ENCODE measurements around the gene WNT3. TPM values are rescaled to one million over a fixed set of nuclear protein-coding genes. Genes with fewer than 3 reads are reported as not detected.

The WNT3 gene
- total and polyA plus RNA-seq, 4 donors = 0.19 to 4.3 (median 2.7) TPM

DNA sequence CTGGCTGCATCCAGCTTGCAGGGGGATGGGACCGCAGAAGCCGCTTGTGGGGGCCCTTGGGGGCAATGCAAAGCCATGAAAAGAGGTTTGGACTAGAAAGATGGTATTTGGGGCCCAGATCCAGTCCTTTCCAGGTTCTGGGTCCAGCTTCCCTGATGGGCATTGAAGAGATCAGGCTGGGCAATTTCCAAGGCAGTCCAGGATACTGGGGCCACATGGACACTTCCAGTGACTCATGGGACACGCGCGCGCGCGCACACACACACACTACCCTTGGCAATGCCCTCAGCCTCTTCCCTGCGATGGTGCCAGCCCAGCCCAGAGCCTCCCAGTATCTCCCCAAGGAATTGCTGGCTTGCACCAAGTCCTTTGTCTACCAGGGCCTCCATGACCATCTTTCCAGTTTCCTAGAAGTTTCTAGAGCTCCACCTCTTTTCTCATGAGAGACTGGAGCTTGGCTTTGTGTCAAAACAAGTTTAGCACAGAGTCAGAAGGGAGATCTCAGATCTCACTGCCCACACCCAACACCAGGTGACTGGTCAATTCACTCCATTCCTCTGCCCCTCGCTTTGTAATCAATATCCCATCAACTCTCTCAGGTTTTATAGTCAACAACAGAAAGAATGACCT, 44.3 kb downstream of the WNT3 start (continued):
- TF ChIP-seq EGR1 (IDR thresholded peaks at IDR 0.05; ENCODE audit: low read depth in 2 of 2) = no peak
- TF ChIP-seq TAF1 (conservative IDR thresholded peaks at IDR 0.05) = no peak
- no peak for TF ChIP-seq HNF4G (IDR thresholded peaks at IDR 0.05)
- no peak for TF ChIP-seq FOXA1 (IDR thresholded peaks at IDR 0.05)
- TF ChIP-seq NR2F2 (IDR thresholded peaks at IDR 0.05) = no peak
- no peak for TF ChIP-seq RXRA (IDR thresholded peaks at IDR 0.05)
- TF ChIP-seq, protein P1, sequence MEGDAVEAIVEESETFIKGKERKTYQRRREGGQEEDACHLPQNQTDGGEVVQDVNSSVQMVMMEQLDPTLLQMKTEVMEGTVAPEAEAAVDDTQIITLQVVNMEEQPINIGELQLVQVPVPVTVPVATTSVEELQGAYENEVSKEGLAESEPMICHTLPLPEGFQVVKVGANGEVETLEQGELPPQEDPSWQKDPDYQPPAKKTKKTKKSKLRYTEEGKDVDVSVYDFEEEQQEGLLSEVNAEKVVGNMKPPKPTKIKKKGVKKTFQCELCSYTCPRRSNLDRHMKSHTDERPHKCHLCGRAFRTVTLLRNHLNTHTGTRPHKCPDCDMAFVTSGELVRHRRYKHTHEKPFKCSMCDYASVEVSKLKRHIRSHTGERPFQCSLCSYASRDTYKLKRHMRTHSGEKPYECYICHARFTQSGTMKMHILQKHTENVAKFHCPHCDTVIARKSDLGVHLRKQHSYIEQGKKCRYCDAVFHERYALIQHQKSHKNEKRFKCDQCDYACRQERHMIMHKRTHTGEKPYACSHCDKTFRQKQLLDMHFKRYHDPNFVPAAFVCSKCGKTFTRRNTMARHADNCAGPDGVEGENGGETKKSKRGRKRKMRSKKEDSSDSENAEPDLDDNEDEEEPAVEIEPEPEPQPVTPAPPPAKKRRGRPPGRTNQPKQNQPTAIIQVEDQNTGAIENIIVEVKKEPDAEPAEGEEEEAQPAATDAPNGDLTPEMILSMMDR (IDR thresholded peaks at IDR 0.05; ENCODE audit: low read depth, low read length, missing input control) = no peak
- TF ChIP-seq HNF4A (conservative IDR thresholded peaks at IDR 0.05) = no peak
- no peak for TF ChIP-seq FOXA2 (IDR thresholded peaks at IDR 0.05)
- no peak for TF ChIP-seq RAD21 (IDR thresholded peaks at IDR 0.05)

DNA sequence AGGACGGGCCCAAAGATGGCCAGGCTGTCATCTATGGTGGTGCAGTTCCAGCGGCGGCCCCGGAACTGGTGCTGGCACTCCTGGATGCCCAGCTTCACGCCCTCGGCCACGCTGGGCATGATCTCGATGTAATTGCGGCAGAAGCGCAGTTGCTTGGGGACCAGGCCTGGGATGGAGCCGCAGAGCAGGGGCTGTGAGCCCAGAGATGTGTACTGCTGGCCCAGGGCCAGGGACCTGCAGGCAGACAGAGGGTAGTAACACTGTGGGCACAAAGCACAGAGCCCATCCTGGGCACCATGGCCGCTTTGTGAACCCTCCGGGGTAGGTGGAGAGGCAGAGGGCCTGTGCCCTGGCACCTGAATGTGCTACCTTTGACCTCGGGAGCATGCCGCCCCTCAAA, 44.8 kb downstream of the WNT3 start:
- no peak for DNase-seq (ENCODE audit: low spot score)
- TF ChIP-seq HNF4G (IDR thresholded peaks at IDR 0.05) = no peak
- no peak for TF ChIP-seq FOXA1 (IDR thresholded peaks at IDR 0.05)
- no peak for TF ChIP-seq SP1 (IDR thresholded peaks at IDR 0.05)
- TF ChIP-seq JUND (IDR thresholded peaks at IDR 0.05) = no peak
- no peak for TF ChIP-seq FOXA2 (IDR thresholded peaks at IDR 0.05)
- no peak for TF ChIP-seq YY1 (IDR thresholded peaks at IDR 0.05)
- TF ChIP-seq, protein P2, sequence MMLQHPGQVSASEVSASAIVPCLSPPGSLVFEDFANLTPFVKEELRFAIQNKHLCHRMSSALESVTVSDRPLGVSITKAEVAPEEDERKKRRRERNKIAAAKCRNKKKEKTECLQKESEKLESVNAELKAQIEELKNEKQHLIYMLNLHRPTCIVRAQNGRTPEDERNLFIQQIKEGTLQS (IDR thresholded peaks at IDR 0.05) = no peak
- TF ChIP-seq TAF1 (conservative IDR thresholded peaks at IDR 0.05) = no peak
- TF ChIP-seq, protein P3, sequence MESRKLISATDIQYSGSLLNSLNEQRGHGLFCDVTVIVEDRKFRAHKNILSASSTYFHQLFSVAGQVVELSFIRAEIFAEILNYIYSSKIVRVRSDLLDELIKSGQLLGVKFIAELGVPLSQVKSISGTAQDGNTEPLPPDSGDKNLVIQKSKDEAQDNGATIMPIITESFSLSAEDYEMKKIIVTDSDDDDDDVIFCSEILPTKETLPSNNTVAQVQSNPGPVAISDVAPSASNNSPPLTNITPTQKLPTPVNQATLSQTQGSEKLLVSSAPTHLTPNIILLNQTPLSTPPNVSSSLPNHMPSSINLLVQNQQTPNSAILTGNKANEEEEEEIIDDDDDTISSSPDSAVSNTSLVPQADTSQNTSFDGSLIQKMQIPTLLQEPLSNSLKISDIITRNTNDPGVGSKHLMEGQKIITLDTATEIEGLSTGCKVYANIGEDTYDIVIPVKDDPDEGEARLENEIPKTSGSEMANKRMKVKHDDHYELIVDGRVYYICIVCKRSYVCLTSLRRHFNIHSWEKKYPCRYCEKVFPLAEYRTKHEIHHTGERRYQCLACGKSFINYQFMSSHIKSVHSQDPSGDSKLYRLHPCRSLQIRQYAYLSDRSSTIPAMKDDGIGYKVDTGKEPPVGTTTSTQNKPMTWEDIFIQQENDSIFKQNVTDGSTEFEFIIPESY (IDR thresholded peaks at IDR 0.05) = no peak
- no peak for TF ChIP-seq RXRA (IDR thresholded peaks at IDR 0.05)
- TF ChIP-seq EGR1 (IDR thresholded peaks at IDR 0.05; ENCODE audit: low read depth in 2 of 2) = no peak
- TF ChIP-seq, protein P4, sequence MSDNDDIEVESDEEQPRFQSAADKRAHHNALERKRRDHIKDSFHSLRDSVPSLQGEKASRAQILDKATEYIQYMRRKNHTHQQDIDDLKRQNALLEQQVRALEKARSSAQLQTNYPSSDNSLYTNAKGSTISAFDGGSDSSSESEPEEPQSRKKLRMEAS (IDR thresholded peaks at IDR 0.05) = no peak
- no peak for TF ChIP-seq GABPA (IDR thresholded peaks at IDR 0.05 in 1 of 2, conservative IDR thresholded peaks at IDR 0.05 in 1 of 2)
- TF ChIP-seq, protein P5, sequence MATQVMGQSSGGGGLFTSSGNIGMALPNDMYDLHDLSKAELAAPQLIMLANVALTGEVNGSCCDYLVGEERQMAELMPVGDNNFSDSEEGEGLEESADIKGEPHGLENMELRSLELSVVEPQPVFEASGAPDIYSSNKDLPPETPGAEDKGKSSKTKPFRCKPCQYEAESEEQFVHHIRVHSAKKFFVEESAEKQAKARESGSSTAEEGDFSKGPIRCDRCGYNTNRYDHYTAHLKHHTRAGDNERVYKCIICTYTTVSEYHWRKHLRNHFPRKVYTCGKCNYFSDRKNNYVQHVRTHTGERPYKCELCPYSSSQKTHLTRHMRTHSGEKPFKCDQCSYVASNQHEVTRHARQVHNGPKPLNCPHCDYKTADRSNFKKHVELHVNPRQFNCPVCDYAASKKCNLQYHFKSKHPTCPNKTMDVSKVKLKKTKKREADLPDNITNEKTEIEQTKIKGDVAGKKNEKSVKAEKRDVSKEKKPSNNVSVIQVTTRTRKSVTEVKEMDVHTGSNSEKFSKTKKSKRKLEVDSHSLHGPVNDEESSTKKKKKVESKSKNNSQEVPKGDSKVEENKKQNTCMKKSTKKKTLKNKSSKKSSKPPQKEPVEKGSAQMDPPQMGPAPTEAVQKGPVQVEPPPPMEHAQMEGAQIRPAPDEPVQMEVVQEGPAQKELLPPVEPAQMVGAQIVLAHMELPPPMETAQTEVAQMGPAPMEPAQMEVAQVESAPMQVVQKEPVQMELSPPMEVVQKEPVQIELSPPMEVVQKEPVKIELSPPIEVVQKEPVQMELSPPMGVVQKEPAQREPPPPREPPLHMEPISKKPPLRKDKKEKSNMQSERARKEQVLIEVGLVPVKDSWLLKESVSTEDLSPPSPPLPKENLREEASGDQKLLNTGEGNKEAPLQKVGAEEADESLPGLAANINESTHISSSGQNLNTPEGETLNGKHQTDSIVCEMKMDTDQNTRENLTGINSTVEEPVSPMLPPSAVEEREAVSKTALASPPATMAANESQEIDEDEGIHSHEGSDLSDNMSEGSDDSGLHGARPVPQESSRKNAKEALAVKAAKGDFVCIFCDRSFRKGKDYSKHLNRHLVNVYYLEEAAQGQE (IDR thresholded peaks at IDR 0.05) = no peak
- TF ChIP-seq, protein P1 (IDR thresholded peaks at IDR 0.05; ENCODE audit: low read depth, low read length, missing input control) = no peak
- no peak for TF ChIP-seq NR2F2 (IDR thresholded peaks at IDR 0.05)
- TF ChIP-seq RAD21 (IDR thresholded peaks at IDR 0.05) = no peak

More for the DNA sequence above, 44.8 kb downstream of the WNT3 start:
- peaks cover 10 to 21% (median 17%) of the 10 kb centered on the region in 4 donors for H3K4me1 ChIP-seq (ENCODE audit: control insufficient read depth in 4 of 4, insufficient read depth in 4 of 4, low read length in 3 of 4)
- H3K4me3 ChIP-seq (ENCODE audit: low read depth in 1 of 3, low read length in 3 of 3) = no peak overlapping the region
- no peaks in the 10 kb centered on the region for H3K27me3 ChIP-seq (ENCODE audit: control insufficient read depth in 4 of 4, insufficient read depth in 4 of 4, low read length in 3 of 4)
- no peaks in the 10 kb centered on the region for H3K9me3 ChIP-seq (ENCODE audit: control insufficient read depth in 4 of 4, low read length in 3 of 4)
- no peaks in the 10 kb centered on the region for H3K36me3 ChIP-seq (ENCODE audit: control insufficient read depth in 4 of 4, insufficient read depth in 3 of 4, low read depth in 1 of 4, low read length in 3 of 4)
- H3K27ac ChIP-seq (ENCODE audit: low read depth in 1 of 2, low read length in 2 of 2) = no peak overlapping the region
- WGBS = 90% methylated on average over 15 of the region's 15 CpGs
- H3K9ac ChIP-seq (ENCODE audit: low read depth in 1 of 2, low read length in 2 of 2) = no peak overlapping the region
